HG02852 (cell line): ENCODE results near the gene RGS13.

Experiments used
- ATAC-seq: cut with Tn5 transposase; IDR thresholded peaks from one replicate; pipeline ENCODE4 v1.9.1; 2021; ENCODE audit warnings: mild to moderate bottlenecking, moderate library complexity; ENCODE audit not compliant: unreplicated experiment

The RGS13 gene

DNA sequence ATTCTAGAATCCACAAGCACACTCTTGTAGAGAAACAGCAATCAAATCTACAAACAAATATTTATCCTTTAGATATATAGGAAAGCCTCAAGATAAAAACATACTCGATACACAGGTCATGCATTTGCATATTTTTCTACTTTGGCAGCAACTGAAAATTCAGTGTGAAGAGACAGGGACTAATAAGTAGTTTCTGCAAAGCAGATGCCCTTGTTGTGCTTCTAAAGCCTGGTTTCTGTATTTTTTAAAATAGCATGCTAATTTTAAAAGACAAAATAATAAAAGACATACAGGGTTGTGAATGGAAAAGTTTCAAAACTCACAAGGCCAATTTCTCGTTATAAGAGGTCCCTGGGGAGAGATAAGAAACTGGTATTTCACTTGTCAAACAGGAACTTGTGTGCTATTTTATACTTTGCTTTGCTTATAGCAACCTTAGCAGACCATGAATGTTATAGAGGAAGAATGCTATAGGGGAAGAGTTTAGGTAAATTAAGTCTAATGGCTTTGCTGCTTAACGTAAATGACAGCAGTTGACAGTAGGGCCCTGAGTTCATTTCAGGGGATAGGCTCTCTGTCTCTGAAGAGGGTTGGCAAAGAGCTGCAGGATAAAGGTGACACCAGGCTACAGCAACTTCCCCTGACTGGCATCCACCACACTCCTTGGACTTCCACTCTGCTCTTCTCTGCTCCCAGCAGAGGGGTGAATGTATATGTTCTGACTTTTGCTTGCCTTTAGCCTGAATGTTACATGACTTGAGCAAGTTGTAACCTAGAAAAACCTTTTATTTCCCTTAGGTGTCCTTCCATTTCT, 9.4 kb upstream of the RGS13 start:
- ATAC-seq = peak; percentile 82

DNA sequence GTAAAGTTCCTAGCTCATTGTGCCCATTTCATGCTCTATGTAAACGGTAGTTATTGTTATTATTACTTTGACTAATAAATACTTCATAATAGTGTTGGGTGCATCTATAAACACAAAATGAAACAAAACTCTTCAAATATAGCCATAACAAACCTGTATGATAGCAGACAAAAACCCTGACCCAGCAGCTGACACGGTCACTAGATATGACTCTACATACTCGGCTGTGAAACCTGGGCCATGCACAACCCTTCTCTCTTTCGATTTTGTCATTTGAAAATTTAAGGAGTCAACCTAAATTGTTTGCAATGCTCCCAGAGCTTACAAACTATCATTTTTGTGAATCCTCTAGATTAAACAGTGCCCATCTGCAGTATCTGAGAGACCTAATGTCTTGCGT, 8.0 kb upstream of the RGS13 start:
- peak; percentile 42 for ATAC-seq

DNA sequence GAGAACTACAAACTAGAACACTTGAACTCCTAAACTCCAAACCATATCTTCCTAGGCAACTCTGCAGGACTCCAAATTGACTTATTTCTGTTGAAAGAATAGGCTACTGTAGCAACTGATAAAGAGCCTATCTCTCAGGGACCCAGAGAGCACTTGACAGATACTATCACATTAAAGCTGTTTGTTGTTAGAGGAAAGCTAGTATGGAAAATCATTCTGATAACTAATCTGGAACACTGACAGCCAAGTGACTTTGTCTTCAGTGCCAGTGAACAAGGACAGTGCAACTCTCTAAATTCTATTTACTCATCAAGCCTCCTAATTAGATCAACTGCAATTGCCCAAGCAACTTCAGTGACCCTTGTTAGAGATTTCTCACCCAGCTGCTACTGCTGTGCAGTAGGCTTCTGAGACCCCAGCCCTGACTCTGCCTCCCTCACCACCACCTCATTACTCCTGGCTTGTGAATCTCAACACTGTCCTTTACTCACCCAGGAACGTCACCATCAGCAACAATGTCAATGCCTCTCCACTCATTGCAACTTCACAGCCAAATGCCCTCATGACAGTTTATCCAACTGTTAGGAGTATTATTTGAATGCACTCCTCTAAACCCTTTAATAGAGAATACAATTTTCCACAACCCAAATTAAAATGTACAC, 7.4 kb upstream of the RGS13 start:
- ATAC-seq = no peak

DNA sequence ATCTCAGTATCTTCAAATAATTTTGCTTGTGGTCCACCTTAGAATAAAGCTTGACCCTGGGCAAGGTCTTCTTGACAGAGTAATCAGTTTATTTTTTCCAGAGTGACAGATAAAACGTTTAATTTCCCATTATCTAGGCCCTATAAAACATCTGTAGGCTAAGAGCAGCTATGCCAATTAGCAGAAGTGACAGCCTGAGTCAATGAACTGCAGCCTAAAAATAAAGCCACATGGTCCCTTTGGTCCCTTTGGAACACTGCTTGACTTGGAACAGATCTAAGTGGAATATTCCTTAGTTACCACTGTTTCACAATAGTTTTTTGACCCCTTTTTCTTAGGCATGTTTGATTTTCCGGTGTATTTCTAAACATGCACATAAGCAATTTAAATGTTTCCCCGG, 6.3 kb upstream of the RGS13 start:
- ATAC-seq = no peak

DNA sequence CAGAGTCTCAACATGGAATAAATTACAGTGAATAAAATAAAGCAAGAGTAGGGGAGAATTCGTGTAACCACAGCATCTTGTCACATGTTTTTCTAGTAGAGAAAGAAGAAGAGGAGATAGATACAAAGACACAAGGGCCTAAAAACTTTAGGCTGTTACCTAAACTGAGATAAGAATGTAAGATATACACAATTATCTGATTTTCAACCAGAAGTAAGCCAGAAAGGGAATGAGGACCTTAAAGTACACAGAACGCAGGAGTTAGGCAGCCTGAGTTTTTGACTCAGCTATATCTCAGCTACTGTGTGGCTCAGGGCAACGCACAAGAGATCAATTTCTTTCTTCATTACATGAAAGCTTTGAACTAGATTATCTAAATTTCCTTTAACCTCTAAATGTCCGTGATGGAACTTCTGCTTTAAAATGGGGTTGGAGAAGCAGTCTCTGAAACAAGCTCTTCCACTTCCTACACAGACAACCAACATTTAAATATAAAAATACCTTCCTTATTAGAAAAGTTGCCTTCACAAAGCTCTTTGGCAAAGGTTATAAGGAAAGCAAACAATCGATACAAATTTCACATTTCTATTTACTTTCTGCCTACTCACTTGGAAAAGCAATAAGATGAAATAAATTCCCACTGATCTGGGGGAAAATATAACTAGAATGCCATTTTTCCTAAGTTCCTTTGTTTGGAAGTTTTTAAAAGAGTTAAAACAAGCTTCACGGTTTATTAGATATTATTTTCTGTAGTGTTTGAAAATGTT, 5.2 kb upstream of the RGS13 start:
- no peak for ATAC-seq

DNA sequence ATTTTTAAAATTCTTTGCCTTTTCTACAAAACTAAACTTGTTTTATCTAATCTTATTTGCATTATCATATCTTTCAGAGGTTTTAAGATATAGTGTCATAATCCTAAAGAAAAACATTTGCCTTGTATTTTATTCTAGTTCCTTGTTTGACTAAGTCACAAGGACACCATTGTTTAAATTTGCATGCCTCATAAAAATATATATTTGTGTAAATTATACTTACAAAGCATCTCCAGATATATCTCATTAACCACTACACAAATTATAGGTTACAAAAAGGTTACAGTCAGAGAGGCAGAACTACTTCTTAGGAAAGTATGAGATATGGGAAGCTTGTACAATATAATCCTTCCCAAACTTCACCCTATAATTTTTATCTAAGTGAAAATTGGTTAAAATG, 4.2 kb upstream of the RGS13 start:
- no peak for ATAC-seq

DNA sequence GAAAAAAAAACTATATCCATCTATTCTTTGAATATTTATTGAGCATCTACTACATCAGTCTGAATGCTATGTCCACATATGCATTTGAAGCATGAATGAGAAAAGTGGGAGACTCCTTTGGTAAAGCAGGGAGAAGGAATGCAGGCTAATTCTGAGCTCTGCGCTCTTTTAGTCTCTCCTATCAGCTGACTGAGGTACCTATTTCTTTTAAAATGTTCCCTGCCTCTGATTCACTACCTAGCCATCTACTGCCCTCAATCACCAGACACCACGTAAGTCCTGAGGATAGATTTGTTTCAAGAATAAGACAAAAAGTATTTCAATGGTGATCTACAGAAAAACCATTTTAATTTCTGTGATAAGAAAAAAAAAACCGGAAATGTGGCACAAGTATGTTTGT, 3.8 kb upstream of the RGS13 start:
- no peak for ATAC-seq

DNA sequence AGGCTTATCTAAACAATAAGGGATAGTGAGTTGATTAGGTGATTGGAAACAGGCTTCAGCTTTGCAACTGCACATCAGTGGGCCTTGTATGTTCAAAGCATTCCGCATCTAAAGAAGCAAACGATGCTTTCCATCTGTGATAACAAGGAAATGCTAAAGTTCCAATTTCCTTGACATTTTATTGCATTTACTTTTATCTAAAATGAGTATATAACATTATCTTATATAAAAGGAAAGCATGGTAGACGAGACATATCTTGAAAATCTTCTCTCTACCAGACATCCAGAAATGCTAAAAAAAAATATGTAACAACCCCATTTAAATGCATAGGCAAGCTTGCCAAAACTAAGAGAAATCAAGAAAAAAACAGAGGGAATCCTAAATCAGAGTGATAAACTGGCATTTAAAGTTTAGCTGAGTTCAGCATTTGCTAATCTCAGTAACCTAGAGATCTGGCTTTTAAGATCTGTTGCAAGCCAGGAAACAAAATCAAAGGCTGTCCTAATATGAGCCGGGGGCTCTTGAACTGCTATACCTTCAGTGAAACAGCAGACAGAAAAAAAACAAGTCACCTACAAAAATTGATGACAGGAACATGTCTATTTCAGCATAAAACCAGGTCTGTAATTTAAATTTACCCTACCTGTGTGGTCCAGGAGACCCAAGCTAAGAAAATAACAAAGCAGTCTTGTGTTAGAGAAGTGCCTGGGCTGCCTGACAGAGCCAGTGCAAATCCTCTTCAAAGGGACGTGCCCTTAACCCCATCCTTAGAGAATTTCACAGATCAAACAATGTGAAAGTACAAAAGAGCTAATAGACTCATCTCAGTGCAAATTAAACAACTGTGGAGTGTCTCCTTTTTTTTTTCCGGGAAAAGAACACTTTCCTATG, 3.1 kb upstream of the RGS13 start:
- no peak for ATAC-seq

DNA sequence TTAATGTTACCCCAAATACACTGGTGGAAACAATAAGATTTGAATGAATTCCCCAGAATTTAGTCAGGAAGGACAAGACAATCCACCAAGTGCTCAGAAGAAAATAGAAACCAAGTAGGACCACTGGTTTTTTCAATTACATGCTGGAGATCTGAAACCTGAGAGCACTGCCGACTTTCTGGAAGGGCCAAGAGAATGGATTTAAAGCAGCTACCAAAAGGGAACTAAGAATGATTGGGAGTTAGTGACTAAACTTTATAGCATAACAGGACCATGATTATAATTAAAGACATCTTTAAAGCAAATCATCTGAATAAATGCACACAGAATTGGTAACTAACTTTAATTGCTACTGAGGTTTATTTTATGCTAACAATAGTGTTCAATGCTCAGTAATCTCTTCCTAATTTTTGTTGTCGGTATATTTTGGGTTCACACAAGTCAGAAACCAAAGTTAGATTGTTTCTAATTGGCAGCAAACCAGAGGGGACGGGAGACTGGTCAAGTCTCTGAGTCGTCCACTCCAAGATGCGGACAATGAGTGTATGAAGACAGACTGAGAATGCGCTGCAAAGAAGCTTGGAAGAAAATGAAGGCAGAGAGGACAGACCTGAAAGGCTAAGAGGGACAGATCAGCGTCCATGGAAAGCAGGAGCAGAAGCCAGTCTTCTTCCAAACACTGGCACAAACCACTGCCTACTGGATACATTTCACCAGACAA, 2.3 kb upstream of the RGS13 start:
- ATAC-seq = no peak

DNA sequence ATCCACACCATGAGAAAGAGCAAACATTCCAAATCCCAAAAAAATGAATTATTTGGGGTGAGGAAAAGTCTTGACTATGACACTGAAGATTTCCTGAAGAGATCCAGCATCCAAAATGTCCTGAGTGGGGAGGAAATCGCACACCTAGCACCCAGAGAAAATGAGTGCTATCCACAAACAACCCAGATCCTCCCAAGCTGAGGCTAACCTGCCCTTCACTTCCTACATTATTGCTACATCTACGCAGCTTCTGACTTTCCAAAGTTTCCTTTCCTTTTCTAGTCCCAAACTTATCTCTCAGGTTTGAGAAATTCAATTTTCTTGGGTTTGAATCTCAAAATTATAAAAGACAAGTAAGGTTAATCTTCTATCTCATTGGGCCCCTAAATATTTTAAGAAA, 906 bp upstream of the RGS13 start:
- ATAC-seq = no peak

DNA sequence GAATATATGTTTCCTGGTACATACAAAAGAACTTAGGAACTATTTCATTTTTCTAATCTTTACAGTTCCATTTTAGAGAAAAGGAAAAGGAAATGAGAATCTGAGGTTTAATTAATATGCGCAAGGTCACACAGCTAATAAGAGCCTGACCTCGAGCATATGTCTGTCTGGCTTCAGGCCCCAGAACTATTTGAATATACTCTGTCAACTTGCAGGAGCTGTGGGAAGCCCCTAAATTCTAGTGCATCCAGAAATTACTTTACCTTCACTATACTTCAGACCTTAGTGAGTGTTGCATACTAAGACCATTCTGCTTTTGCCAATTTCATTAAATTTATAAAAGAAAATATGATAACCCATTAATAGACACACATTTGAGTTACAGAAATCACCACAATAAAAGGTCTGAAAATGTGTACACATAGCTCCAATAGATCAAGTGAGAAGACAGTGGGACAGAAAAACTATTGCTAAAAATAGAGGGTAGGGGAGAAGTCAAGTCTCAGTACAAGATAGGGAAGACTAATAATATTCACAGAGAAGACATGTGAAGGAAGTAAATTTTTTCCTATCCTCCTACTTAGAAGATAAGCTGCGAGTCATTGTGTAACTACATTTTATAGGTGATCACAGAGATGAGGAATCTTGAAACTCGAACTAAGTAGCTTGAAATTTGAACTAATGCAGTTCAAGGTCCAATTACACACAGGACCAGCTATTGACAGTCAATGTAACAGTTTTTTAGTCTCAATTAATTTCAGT, 3.8 kb downstream of the RGS13 start:
- peak; percentile 88 for ATAC-seq

DNA sequence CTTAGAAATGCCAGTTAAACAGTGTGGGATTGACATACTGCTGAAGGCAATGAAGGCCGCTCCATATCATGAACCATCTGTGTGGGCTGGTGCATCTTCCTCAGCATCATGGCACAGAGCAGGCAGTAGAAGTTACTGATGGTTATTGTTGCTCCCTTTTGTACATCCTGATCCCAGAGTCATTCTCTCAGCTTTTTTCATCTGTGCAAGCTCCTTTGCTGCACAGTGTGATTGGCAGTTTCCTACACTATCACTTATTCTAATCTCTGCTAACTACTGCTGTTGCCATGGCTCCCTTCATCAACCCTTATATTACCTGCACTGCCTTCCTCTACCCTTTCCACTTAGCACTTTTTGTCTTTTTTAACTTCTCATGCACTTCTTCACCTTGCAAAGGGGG, 16.2 kb downstream of the RGS13 start:
- no peak for ATAC-seq

DNA sequence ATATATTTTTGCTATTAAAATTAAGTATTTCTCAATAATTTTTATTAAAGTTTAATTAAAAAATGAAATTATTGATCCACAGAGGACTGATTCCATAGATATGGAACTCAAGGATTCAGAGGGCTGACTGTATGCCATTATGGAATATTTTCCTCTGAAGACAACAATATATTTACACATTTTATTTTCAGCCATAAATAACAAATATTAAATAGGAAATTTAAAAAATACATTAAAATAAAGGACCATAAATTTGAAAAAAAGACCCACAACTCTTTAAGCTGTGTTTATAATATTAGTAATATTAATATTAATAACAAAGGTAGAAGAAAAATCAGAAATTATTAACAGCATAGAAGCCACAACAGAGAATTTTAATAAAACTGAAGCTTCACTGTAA, 18.2 kb downstream of the RGS13 start:
- no peak for ATAC-seq

DNA sequence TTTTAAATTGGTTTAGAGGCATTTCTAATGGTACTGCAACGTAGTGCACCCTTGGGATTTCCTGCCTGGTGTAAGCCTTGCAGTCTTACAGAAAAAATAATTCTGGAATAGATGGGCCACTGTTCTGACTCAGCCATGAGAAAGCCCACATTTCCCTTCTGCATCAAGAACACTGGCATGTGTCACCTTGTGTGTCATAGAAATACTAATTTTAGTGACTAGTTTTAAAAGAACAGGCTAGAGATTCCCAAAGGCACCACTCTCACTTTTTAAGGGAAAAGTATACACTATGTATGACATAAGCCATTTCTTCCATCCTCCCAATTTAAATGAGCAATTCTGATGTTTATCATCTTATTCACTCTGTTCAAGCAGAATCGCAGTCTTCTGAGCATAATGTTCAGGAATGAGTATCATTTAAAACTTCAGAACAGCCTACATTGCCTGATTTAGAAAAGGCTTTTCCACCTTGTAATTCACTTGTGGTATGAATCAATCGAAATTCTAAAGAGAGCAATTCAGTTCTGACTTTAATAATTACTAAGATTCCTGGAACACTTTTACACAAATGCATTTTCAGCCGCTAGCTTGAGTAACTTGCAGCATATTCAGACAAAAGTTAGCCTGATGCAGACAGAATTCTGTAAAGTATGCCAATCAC, 18.8 kb downstream of the RGS13 start:
- no peak for ATAC-seq

DNA sequence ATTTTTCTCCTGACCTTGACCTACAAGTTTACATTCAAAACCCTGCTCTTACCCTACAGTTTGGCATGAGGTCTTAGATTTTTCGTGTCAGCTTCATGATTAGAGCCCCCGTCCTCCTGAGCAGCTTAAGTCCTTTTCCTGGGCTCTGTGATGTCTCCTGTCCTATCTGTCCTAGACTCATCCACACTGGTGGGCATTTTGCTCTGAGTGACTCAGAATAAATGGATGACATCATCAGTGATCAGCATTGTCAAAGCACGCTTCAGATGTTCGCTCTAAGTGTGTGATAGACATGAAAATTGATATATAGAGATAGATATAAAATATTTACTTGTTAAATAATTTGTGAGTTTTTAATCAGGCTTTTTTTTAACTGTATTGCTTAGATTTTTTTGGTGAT, 21.8 kb downstream of the RGS13 start:
- ATAC-seq = no peak

DNA sequence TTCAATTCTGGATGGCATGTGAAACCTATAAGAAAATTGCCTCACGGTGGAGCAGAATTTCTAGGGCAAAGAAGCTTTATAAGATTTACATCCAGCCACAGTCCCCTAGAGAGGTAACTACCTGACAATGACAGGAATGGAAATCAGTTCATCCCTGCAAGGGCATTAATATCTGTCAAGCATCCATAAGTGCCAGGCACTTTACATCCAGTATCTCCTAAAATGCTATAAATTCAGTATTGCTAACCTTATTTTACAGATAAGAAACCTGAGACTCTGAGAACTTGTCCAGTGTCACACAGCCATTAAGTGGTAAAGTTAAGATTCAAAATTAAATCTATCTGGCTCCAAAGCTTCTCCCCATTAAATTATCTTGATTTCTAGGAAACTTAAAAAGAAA, 22.3 kb downstream of the RGS13 start:
- ATAC-seq = no peak

DNA sequence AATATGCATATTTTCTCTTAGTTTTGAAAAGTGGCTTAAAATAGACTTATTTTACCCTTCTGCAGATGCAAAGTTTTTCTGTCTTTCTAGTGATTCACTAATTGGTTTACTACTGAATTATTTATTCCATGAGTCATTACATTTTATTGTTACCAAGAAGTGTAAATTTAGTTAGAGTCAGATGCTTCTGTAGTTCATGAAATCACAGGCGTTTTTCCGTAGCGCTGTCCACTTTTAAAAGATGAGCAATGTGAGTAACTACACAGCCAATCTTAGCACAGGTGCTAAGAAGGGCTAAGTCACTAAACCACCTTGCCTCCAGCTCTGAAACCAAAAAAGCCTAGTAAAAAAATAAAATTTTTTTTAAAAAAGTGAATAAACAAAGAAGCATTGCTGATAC, 24.7 kb downstream of the RGS13 start:
- ATAC-seq = no peak

DNA sequence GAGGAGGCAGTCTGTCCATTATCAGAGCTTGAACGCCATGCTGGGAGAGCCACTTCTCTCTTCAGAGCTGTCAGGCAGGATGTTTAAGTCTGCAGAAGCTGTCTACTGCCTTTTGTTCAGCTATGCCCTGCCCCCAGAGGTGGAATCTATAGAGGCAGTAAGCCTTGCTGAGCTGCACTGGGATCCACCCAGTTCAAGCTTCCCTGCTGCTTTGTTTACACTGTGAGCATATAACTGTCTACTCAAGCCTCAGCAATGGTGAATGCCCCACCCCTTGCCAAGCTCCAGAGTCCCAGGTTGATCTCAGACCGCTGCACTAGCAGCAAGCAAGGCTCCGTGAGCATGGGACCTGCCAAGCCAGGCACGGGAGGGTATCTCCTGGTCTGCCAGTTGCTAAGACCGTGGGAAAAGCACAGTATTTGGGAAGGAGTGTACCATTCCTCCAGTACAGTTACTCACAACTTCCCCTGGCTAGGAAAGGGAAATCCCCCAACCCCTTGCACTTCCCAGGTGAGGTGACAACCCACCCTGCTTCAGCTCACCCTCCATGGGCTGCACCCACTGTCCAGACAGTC, 32.5 kb downstream of the RGS13 start:
- no peak for ATAC-seq

DNA sequence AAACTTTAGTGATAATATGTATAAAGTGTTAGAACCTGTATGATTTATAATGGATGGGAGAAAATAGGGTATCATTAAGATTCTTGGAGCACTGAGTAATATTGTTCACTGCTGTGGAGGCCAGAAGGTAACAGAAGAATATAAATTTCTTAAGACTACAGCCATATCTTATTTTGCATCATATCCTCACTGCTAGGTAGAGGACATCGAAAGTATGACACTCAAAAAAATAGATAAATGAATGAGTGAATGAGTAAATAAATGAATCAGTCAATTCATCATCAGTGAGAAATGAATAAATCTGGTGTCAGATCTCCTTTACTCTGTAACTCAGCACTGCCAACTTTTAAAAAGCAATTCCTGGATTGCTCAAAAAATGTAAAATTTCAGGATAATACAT, 33.2 kb downstream of the RGS13 start:
- ATAC-seq = no peak
